Fibroblast of lung (primary cell): Measurements from ENCODE around the gene RPS6KA4. TPM values are rescaled to one million over a fixed set of nuclear protein-coding genes. Genes with fewer than 3 reads are reported as not detected.

Experiments used
- DNase-seq, 2 donors: peaks; one replicate each; pipeline versions ENCODE4 v3.0.0 to v3.0.0-alpha.2; 2010; ENCODE audit warnings: low read depth in 2 of 2
- H2AFZ ChIP-seq: 2 replicates; pipeline ENCODE4 v1.5.1; 2012; ENCODE audit warnings: low read length, control low read depth, inconsistent platforms
- H3K27ac ChIP-seq: 2 replicates; pipeline ENCODE4 v1.5.1; 2011; ENCODE audit warnings: low read length, control low read depth; ENCODE audit not compliant: insufficient read depth
- H3K27me3 ChIP-seq: 2 replicates; pipeline ENCODE4 v1.5.1; 2011; ENCODE audit warnings: mild to moderate bottlenecking, low read length; ENCODE audit not compliant: control insufficient read depth, insufficient read depth
- H3K36me3 ChIP-seq: 2 replicates; pipeline ENCODE4 v1.5.1; 2011; ENCODE audit warnings: low read length; ENCODE audit not compliant: control insufficient read depth, insufficient read depth
- H3K4me1 ChIP-seq: 2 replicates; pipeline ENCODE4 v1.5.1; 2011; ENCODE audit warnings: low read length; ENCODE audit not compliant: control insufficient read depth, insufficient read depth; ENCODE audit errors: extremely low read depth
- H3K4me2 ChIP-seq: 2 replicates; pipeline ENCODE4 v1.5.1; 2011; ENCODE audit warnings: low read length, control low read depth; ENCODE audit not compliant: insufficient read depth; ENCODE audit errors: extremely low read depth
- H3K4me3 ChIP-seq, 4 experiments: fragments of 200-600 bp in 1 of 4; sonication (generic) in 1 of 4; replicated peaks in 1 of 4; 2 replicates each; pipeline ENCODE4 v1.5.1; 2011 to 2016; ENCODE audit warnings: low read length in 4 of 4, low read depth in 3 of 4, mild to moderate bottlenecking in 3 of 4, control low read depth in 2 of 4, inconsistent platforms in 1 of 4, mixed read lengths in 1 of 4; ENCODE audit not compliant: insufficient read depth in 1 of 4; ENCODE audit errors: control extremely low read depth in 1 of 4
- H3K79me2 ChIP-seq: 2 replicates; pipeline ENCODE4 v1.5.1; 2012; ENCODE audit warnings: mild to moderate bottlenecking, low read length, inconsistent platforms; ENCODE audit not compliant: control insufficient read depth, insufficient read depth
- H3K9ac ChIP-seq: 2 replicates; pipeline ENCODE4 v1.5.1; 2011; ENCODE audit warnings: mild to moderate bottlenecking, low read length, control low read depth; ENCODE audit not compliant: insufficient read depth
- H3K9me3 ChIP-seq: 2 replicates; pipeline ENCODE4 v1.5.1; 2012; ENCODE audit warnings: low read depth, low read length; ENCODE audit not compliant: control insufficient read depth, insufficient read depth
- H4K20me1 ChIP-seq: 2 replicates; pipeline ENCODE4 v1.5.1; 2011; ENCODE audit warnings: low read length; ENCODE audit not compliant: control insufficient read depth, insufficient read depth; ENCODE audit errors: extremely low read depth
- EZH2 ChIP-seq: IDR thresholded peaks from 2 replicates; pipeline ENCODE4 v1.5.1; 2012; ENCODE audit warnings: low read length, control low read depth, mild to moderate bottlenecking; ENCODE audit errors: missing control alignments
- polyA plus RNA-seq, 2 donors: library from polyadenylated mRNA; depleted of rRNA in 1 of 2; stranded (reverse) in 1 of 2; unstranded in 1 of 2; fragments of >200 nt; gene quantifications; 2 replicates each; pipeline ENCODE4 v1.2.1, GENCODE V29; 2011 to 2012; ENCODE audit warnings: missing spikeins in 1 of 2
- total RNA-seq: library from RNA; depleted of rRNA; stranded (reverse); fragments of >200 nt; gene quantifications from 2 replicates; pipeline ENCODE4 v1.2.1, GENCODE V29; 2014
- TF ChIP-seq, protein P1 (sequence below), 2 donors: IDR thresholded peaks in 1 of 2; conservative IDR thresholded peaks in 1 of 2; 1 replicate in 1 of 2; 2 replicates in 1 of 2; pipeline ENCODE4 v1.5.1; 2011 to 2012; ENCODE audit warnings: low read length in 2 of 2, control low read depth in 1 of 2, inconsistent platforms in 1 of 2, low read depth in 1 of 2, mild to moderate bottlenecking in 1 of 2

Gene RPS6KA4
- total and polyA plus RNA-seq, 2 donors (not counting 1 experiment from before 2014, with no cell fraction given) = 15.9 to 27.6 TPM

GRCh38 chr11:64373598-64373974, 14.6 kb downstream of the RPS6KA4 start:
- no peaks in the 10 kb centered on the region for H3K27me3 ChIP-seq
- H3K27ac ChIP-seq = no peak overlapping the region
- H3K79me2 ChIP-seq = no peaks in the 10 kb centered on the region
- peaks cover 6% of the 10 kb centered on the region for H3K36me3 ChIP-seq
- no peaks in the 10 kb centered on the region for H4K20me1 ChIP-seq
- no peak overlapping the region for H2AFZ ChIP-seq
- no peak for DNase-seq
- no peak overlapping the region for H3K4me2 ChIP-seq
- H3K9me3 ChIP-seq = no peaks in the 10 kb centered on the region
- TF ChIP-seq, protein P1, sequence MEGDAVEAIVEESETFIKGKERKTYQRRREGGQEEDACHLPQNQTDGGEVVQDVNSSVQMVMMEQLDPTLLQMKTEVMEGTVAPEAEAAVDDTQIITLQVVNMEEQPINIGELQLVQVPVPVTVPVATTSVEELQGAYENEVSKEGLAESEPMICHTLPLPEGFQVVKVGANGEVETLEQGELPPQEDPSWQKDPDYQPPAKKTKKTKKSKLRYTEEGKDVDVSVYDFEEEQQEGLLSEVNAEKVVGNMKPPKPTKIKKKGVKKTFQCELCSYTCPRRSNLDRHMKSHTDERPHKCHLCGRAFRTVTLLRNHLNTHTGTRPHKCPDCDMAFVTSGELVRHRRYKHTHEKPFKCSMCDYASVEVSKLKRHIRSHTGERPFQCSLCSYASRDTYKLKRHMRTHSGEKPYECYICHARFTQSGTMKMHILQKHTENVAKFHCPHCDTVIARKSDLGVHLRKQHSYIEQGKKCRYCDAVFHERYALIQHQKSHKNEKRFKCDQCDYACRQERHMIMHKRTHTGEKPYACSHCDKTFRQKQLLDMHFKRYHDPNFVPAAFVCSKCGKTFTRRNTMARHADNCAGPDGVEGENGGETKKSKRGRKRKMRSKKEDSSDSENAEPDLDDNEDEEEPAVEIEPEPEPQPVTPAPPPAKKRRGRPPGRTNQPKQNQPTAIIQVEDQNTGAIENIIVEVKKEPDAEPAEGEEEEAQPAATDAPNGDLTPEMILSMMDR (conservative IDR thresholded peaks at IDR 0.05 in 1 of 2, IDR thresholded peaks at IDR 0.05 in 1 of 2; ENCODE audit: low read depth in 1 of 2, low read length in 2 of 2) = no peak
- TF ChIP-seq EZH2 = no peak
- no peak overlapping the region for H3K4me3 ChIP-seq
- no peak overlapping the region for H3K9ac ChIP-seq
- no peaks in the 10 kb centered on the region for H3K4me1 ChIP-seq

DNA sequence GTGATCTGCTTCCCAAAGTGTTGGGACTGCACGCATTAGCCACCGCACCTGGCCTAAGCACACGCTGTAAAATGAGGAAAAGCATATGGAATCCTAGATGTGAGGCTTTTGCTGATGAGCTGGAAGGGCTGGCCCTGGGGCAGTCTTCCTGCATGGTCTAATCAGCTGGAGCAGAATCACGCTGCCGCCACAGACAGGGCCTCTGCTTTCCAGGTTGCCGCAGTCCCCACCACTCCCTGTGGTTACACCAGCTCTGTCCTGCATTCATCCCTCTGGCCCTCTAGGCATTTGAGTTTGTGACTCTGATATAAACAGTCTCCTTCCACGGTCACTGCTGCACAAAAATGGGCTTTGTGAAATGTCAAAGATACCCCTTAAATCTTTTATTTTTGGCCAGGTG, 17.1 kb downstream of the RPS6KA4 start:
- DNase-seq = no peak
- H3K27ac ChIP-seq = no peak overlapping the region
- H3K9ac ChIP-seq = no peak overlapping the region
- H3K4me3 ChIP-seq = no peak overlapping the region
- H2AFZ ChIP-seq = no peak overlapping the region
- H3K36me3 ChIP-seq = no peaks in the 10 kb centered on the region
- no peak overlapping the region for H3K4me2 ChIP-seq
- H4K20me1 ChIP-seq = no peaks in the 10 kb centered on the region
- H3K79me2 ChIP-seq = no peaks in the 10 kb centered on the region
- no peak for TF ChIP-seq EZH2
- TF ChIP-seq, protein P1 (conservative IDR thresholded peaks at IDR 0.05 in 1 of 2, IDR thresholded peaks at IDR 0.05 in 1 of 2; ENCODE audit: low read depth in 1 of 2, low read length in 2 of 2) = no peak
- no peaks in the 10 kb centered on the region for H3K4me1 ChIP-seq
- H3K9me3 ChIP-seq = no peaks in the 10 kb centered on the region
- H3K27me3 ChIP-seq = no peaks in the 10 kb centered on the region

- H3K79me2 ChIP-seq = no peaks in the 10 kb centered on the region
- H2AFZ ChIP-seq = no peak overlapping the region
- no peak overlapping the region for H3K4me3 ChIP-seq
- no peak overlapping the region for H3K9ac ChIP-seq
- no peaks in the 10 kb centered on the region for H3K9me3 ChIP-seq
- H3K27ac ChIP-seq = no peak overlapping the region
- H4K20me1 ChIP-seq = no peaks in the 10 kb centered on the region
- H3K4me1 ChIP-seq = no peaks in the 10 kb centered on the region
- peak in 1 of 2 donors; percentile 25 for DNase-seq
- no peaks in the 10 kb centered on the region for H3K36me3 ChIP-seq
- TF ChIP-seq EZH2 = no peak
- TF ChIP-seq, protein P1 (conservative IDR thresholded peaks at IDR 0.05 in 1 of 2, IDR thresholded peaks at IDR 0.05 in 1 of 2; ENCODE audit: low read depth in 1 of 2, low read length in 2 of 2) = no peak
- no peak overlapping the region for H3K4me2 ChIP-seq
- H3K27me3 ChIP-seq = no peaks in the 10 kb centered on the region
These were observed 19.4 kb downstream of the RPS6KA4 start for GRCh38 chr11:64378335-64378880.
